Heart left ventricle (tissue), 16 donors: Measurements from ENCODE around the gene REPS2. TPM values are rescaled to one million over a fixed set of nuclear protein-coding genes. Genes with fewer than 3 reads are reported as not detected.

Source experiments
- ATAC-seq, 4 donors: fragments of 200-7000 bp; cut with Tn5 transposase; one replicate each; pipeline ENCODE4 v1.9.1; 2020 to 2022; ENCODE audit warnings: moderate library complexity in 4 of 4, mild to moderate bottlenecking in 3 of 4, moderate number of reproducible peaks in 1 of 4
- DNase-seq, 5 donors: peaks; one replicate each; pipeline ENCODE4 v3.0.0-alpha.2; 2020
- H3K27ac ChIP-seq, 12 donors: fragments of 200-600 bp; sonication (generic) in 4 of 12; one replicate each; pipeline versions ENCODE4 v1.5.0 to v1.8.0; 2016 to 2022; ENCODE audit warnings: mild to moderate bottlenecking in 2 of 12
- H3K27me3 ChIP-seq, 9 donors: fragments of 200-600 bp; sonication (generic) in 2 of 9; one replicate each; pipeline versions ENCODE4 v1.5.1 to v1.8.0; 2016 to 2022; ENCODE audit warnings: mild to moderate bottlenecking in 3 of 9
- H3K36me3 ChIP-seq, 9 donors: fragments of 200-600 bp; sonication (generic) in 2 of 9; one replicate each; pipeline versions ENCODE4 v1.5.0 to v1.8.0; 2018 to 2022; ENCODE audit warnings: mild to moderate bottlenecking in 2 of 9
- H3K4me1 ChIP-seq, 12 donors: fragments of 200-600 bp; sonication (generic) in 4 of 12; one replicate each; pipeline versions ENCODE4 v1.5.0 to v1.8.0; 2016 to 2022; ENCODE audit warnings: mild to moderate bottlenecking in 3 of 12
- H3K4me3 ChIP-seq, 12 donors: fragments of 200-600 bp; sonication (generic) in 4 of 12; one replicate each; pipeline versions ENCODE4 v1.5.0 to v1.8.0; 2017 to 2022; ENCODE audit warnings: mild to moderate bottlenecking in 9 of 12, moderate library complexity in 4 of 12
- H3K9me3 ChIP-seq, 12 donors: fragments of 200-600 bp; sonication (generic) in 4 of 12; one replicate each; pipeline versions ENCODE4 v1.5.0 to v1.8.0; 2016 to 2022; ENCODE audit warnings: mild to moderate bottlenecking in 1 of 12
- POLR2A ChIP-seq, 2 donors: fragments of 450-650 bp; IDR thresholded peaks; one replicate each; pipeline ENCODE4 v1.6.1; 2017; ENCODE audit warnings: antibody characterized with exemption in 2 of 2, mild to moderate bottlenecking in 2 of 2, moderate library complexity in 2 of 2
- WGBS, 4 donors: extraction: QIAGEN DNeasy Blood & Tissue Kit in 2 of 4; methylation state at CpG; one replicate each; pipeline versions ENCODE4 v1.1.5 to v1.1.7; 2013 to 2018; 5-methylcytosine and 5-hydroxymethylcytosine counted together
- intact Hi-C, 10 donors: fragments of 100-400 bp; cut with DNase I; formaldehyde crosslinking; loops; one replicate each; pipeline versions ENCODE4 v1.11.1 to v1.14.2; 2022
- polyA plus RNA-seq, 2 donors: library from polyadenylated mRNA; stranded (reverse); fragments of 200-250 nt; gene quantifications; one replicate each; pipeline ENCODE4 v1.2.3, GENCODE V29; 2013
- total RNA-seq, 9 donors: library from RNA; depleted of rRNA in 2 of 9; stranded (reverse); fragments of >200 nt in 2 of 9; fragmentation: NEBNext Ultra II Directional in 3 of 9; extraction: Animal tissue kit (Norgen Biotek cat#: 25700) in 3 of 9; gene quantifications; one replicate each; pipeline versions ENCODE4 v1.1.0 to v1.2.4, GENCODE V29; 2016 to 2023
- TF ChIP-seq, protein P1 (sequence below), 12 donors: fragments of 200-600 bp; sonication (generic) in 4 of 12; IDR thresholded peaks; one replicate each; pipeline versions ENCODE4 v1.5.0 to v1.8.0; 2018 to 2022; ENCODE audit warnings: antibody characterized with exemption in 12 of 12, mild to moderate bottlenecking in 5 of 12
- donor health status: ischemic (EF 13 %, LVEDD 7.1; RV severe dilation, severe dysfunction).
- donor health status: healthy with polysubstance abuse.
- donor health status: DM: no; HTN: yes; CAD: no.
- donor health status: DM: no; HTN: no; CAD: no.
- donor health status: ischemic (EF 25% LVEDD 6.9; RV normal size, moderate dysfunction).
- donor health status: ischemic (EF 25% LVEDD 5.7; RV mildly dilated, moderate dysfunction).
- donor health status: healthy.
- donor health status: DM: yes; HTN: yes; CAD: no.
- donor health status: ischemic (EF 35%, LVEDD 5.7; RV mildly dilated, moderate dysfunction).
- donor health status: nonischemic (EF 11% LVEDD 7.7; RV severe dilation, severe dysfunction).
- donor health status: DM: yes; HTN: yes; CAD: no.
- donor health status: PGD.
- donor health status: ischemic (EF 29% LVEDD 5.4; RV normal size, mild dysfunction).
- donor health status: nonischemic (EF 23%, LVEDD 6.1; RV moderate dilation, normal function).

Gene REPS2
- total and polyA plus RNA-seq, 11 donors: 0.89 to 11.9 (median 6.5) TPM

- TF ChIP-seq POLR2A (IDR thresholded peaks at IDR 0.05): no peak
- TF ChIP-seq, protein P1, sequence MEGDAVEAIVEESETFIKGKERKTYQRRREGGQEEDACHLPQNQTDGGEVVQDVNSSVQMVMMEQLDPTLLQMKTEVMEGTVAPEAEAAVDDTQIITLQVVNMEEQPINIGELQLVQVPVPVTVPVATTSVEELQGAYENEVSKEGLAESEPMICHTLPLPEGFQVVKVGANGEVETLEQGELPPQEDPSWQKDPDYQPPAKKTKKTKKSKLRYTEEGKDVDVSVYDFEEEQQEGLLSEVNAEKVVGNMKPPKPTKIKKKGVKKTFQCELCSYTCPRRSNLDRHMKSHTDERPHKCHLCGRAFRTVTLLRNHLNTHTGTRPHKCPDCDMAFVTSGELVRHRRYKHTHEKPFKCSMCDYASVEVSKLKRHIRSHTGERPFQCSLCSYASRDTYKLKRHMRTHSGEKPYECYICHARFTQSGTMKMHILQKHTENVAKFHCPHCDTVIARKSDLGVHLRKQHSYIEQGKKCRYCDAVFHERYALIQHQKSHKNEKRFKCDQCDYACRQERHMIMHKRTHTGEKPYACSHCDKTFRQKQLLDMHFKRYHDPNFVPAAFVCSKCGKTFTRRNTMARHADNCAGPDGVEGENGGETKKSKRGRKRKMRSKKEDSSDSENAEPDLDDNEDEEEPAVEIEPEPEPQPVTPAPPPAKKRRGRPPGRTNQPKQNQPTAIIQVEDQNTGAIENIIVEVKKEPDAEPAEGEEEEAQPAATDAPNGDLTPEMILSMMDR (IDR thresholded peaks at IDR 0.05): no peak
- ATAC-seq (no peak), DNase-seq (no peak)
- no peaks in the 10 kb centered on the region for H3K36me3 ChIP-seq
- H3K27me3 ChIP-seq: peaks cover 0 to 42% (median 0%) of the 10 kb centered on the region in 9 donors
- no peak overlapping the region for H3K4me3 ChIP-seq
- H3K27ac ChIP-seq: no peak overlapping the region
- no peaks in the 10 kb centered on the region for H3K4me1 ChIP-seq
- intact Hi-C loops: no loop called here
- H3K9me3 ChIP-seq: no peaks in the 10 kb centered on the region
These were observed 27.5 kb upstream of the REPS2 start for GRCh38 chrX:16918979-16919378.

GRCh38 chrX:16920075-16920474 lies 26.4 kb upstream of the REPS2 start:
- no peaks in the 10 kb centered on the region for H3K36me3 ChIP-seq
- H3K4me1 ChIP-seq: no peaks in the 10 kb centered on the region
- no peak overlapping the region for H3K27ac ChIP-seq
- DNase-seq: no peak
- H3K4me3 ChIP-seq: no peak overlapping the region
- no peak for ATAC-seq
- H3K9me3 ChIP-seq: peaks cover 0 to 5% (median 0%) of the 10 kb centered on the region in 12 donors
- intact Hi-C loops: no loop called here
- H3K27me3 ChIP-seq: peaks cover 0 to 40% (median 0%) of the 10 kb centered on the region in 9 donors
- TF ChIP-seq, protein P1 (IDR thresholded peaks at IDR 0.05): no peak
- no peak for TF ChIP-seq POLR2A (IDR thresholded peaks at IDR 0.05)

GRCh38 chrX:16923157-16923556 lies 23.3 kb upstream of the REPS2 start:
- Histone ChIP-seq H3K27me3 (peaks cover 0 to 35% (median 0%) of the 10 kb centered on the region in 9 donors), H3K27ac (no peak overlapping the region), H3K4me3 (no peak overlapping the region), H3K4me1 (no peaks in the 10 kb centered on the region), H3K36me3 (no peaks in the 10 kb centered on the region), H3K9me3 (peaks cover 0 to 5% (median 0%) of the 10 kb centered on the region in 12 donors)
- no peak for ATAC-seq
- 91 to 99% (median 95%) methylated on average over 3 of the region's 3 CpGs for WGBS, 4 donors
- no peak for TF ChIP-seq POLR2A (IDR thresholded peaks at IDR 0.05)
- TF ChIP-seq, protein P1 (IDR thresholded peaks at IDR 0.05): no peak
- intact Hi-C loops: no loop called here
- DNase-seq: no peak

- Histone ChIP-seq H3K4me3 (no peak overlapping the region), H3K27me3 (peaks cover 0 to 33% (median 0%) of the 10 kb centered on the region in 9 donors), H3K27ac (no peak overlapping the region), H3K4me1 (no peaks in the 10 kb centered on the region), H3K36me3 (no peaks in the 10 kb centered on the region), H3K9me3 (peaks cover 0 to 5% (median 0%) of the 10 kb centered on the region in 12 donors)
- no peak for TF ChIP-seq POLR2A (IDR thresholded peaks at IDR 0.05)
- TF ChIP-seq, protein P1 (IDR thresholded peaks at IDR 0.05): no peak
- WGBS, 4 donors: 79 to 92% (median 87%) methylated on average over 1 of the region's 1 CpG
- ATAC-seq (no peak), DNase-seq (no peak)
- intact Hi-C loops: no loop called here
These were observed 21.6 kb upstream of the REPS2 start for GRCh38 chrX:16924631-16925480.
